ENCODE data around the gene VSIG8.
A peak's percentile ranks its signal among the peaks of the same experiment; 100 is the strongest.

The VSIG8 gene

GRCh38 chr1:159868766-159869165 lies 6.3 kb upstream of the VSIG8 start:
- H3K9me3 ChIP-seq (ENCODE audit: control insufficient read depth, low read length): no peaks in the 10 kb centered on the region
- H3K9ac ChIP-seq (ENCODE audit: low read length): no peak overlapping the region
- H3K4me3 ChIP-seq (ENCODE audit: low read length): no peak overlapping the region
- peaks cover 19% of the 10 kb centered on the region for H3K4me1 ChIP-seq (ENCODE audit: control insufficient read depth, insufficient read depth, low read length)
- DNase-seq (ENCODE audit: low read depth): no peak
- H3K36me3 ChIP-seq (ENCODE audit: control insufficient read depth, insufficient read depth, low read length, severe bottlenecking): no peaks in the 10 kb centered on the region
- H3K27me3 ChIP-seq (replicated peaks; ENCODE audit: control insufficient read depth, insufficient read depth, low read length): peaks cover 4% of the 10 kb centered on the region

- DNase-seq (ENCODE audit: low read depth): no peak
- H3K4me1 ChIP-seq (ENCODE audit: control insufficient read depth, insufficient read depth, low read length): peaks cover 19% of the 10 kb centered on the region
- no peak overlapping the region for H3K4me3 ChIP-seq (ENCODE audit: low read length)
- no peaks in the 10 kb centered on the region for H3K36me3 ChIP-seq (ENCODE audit: control insufficient read depth, insufficient read depth, low read length, severe bottlenecking)
- H3K27me3 ChIP-seq (replicated peaks; ENCODE audit: control insufficient read depth, insufficient read depth, low read length): peaks cover 4% of the 10 kb centered on the region
- H3K9ac ChIP-seq (ENCODE audit: low read length): no peak overlapping the region
- no peaks in the 10 kb centered on the region for H3K9me3 ChIP-seq (ENCODE audit: control insufficient read depth, low read length)
Observed at GRCh38 chr1:159867664-159868026, 5.2 kb upstream of the VSIG8 start.

GRCh38 chr1:159866905-159867663 lies 4.6 kb upstream of the VSIG8 start:
- H3K4me3 ChIP-seq (ENCODE audit: low read length): no peak overlapping the region
- no peaks in the 10 kb centered on the region for H3K9me3 ChIP-seq (ENCODE audit: control insufficient read depth, low read length)
- H3K36me3 ChIP-seq (ENCODE audit: control insufficient read depth, insufficient read depth, low read length, severe bottlenecking): no peaks in the 10 kb centered on the region
- H3K27me3 ChIP-seq (replicated peaks; ENCODE audit: control insufficient read depth, insufficient read depth, low read length): peaks cover 4% of the 10 kb centered on the region
- no peak for DNase-seq (ENCODE audit: low read depth)
- no peak overlapping the region for H3K9ac ChIP-seq (ENCODE audit: low read length)
- peaks cover 19% of the 10 kb centered on the region for H3K4me1 ChIP-seq (ENCODE audit: control insufficient read depth, insufficient read depth, low read length)

- Histone ChIP-seq H3K4me1 (ENCODE audit: control insufficient read depth, insufficient read depth, low read length) (peaks cover 19% of the 10 kb centered on the region), H3K9ac (ENCODE audit: low read length) (no peak overlapping the region), H3K4me3 (ENCODE audit: low read length) (no peak overlapping the region), H3K27me3 (replicated peaks; ENCODE audit: control insufficient read depth, insufficient read depth, low read length) (peaks cover 4% of the 10 kb centered on the region), H3K36me3 (ENCODE audit: control insufficient read depth, insufficient read depth, low read length, severe bottlenecking) (no peaks in the 10 kb centered on the region), H3K9me3 (ENCODE audit: control insufficient read depth, low read length) (no peaks in the 10 kb centered on the region)
- DNase-seq (ENCODE audit: low read depth): no peak
Observed at GRCh38 chr1:159866066-159866465, 3.6 kb upstream of the VSIG8 start.

GRCh38 chr1:159864262-159864661 lies 1.8 kb upstream of the VSIG8 start:
- Histone ChIP-seq H3K9ac (ENCODE audit: low read length) (no peak overlapping the region), H3K4me3 (ENCODE audit: low read length) (no peak overlapping the region), H3K27me3 (replicated peaks; ENCODE audit: control insufficient read depth, insufficient read depth, low read length) (peaks cover 4% of the 10 kb centered on the region), H3K9me3 (ENCODE audit: control insufficient read depth, low read length) (no peaks in the 10 kb centered on the region), H3K36me3 (ENCODE audit: control insufficient read depth, insufficient read depth, low read length, severe bottlenecking) (no peaks in the 10 kb centered on the region), H3K4me1 (ENCODE audit: control insufficient read depth, insufficient read depth, low read length) (peaks cover 21% of the 10 kb centered on the region)
- DNase-seq (ENCODE audit: low read depth): no peak

GRCh38 chr1:159862031-159862430 lies 426 bp downstream of the VSIG8 start:
- H3K9ac ChIP-seq (ENCODE audit: low read length): no peak overlapping the region
- H3K9me3 ChIP-seq (ENCODE audit: control insufficient read depth, low read length): no peaks in the 10 kb centered on the region
- DNase-seq (ENCODE audit: low read depth): no peak
- H3K4me1 ChIP-seq (ENCODE audit: control insufficient read depth, insufficient read depth, low read length): peaks cover 4% of the 10 kb centered on the region
- H3K27me3 ChIP-seq (replicated peaks; ENCODE audit: control insufficient read depth, insufficient read depth, low read length): peaks cover 4% of the 10 kb centered on the region
- H3K36me3 ChIP-seq (ENCODE audit: control insufficient read depth, insufficient read depth, low read length, severe bottlenecking): no peaks in the 10 kb centered on the region
- no peak overlapping the region for H3K4me3 ChIP-seq (ENCODE audit: low read length)

GRCh38 chr1:159861218-159861617 lies 1.2 kb downstream of the VSIG8 start:
- peaks cover 4% of the 10 kb centered on the region for H3K4me1 ChIP-seq (ENCODE audit: control insufficient read depth, insufficient read depth, low read length)
- H3K9ac ChIP-seq (ENCODE audit: low read length): no peak overlapping the region
- no peak for DNase-seq (ENCODE audit: low read depth)
- no peak overlapping the region for H3K4me3 ChIP-seq (ENCODE audit: low read length)
- H3K9me3 ChIP-seq (ENCODE audit: control insufficient read depth, low read length): no peaks in the 10 kb centered on the region
- H3K36me3 ChIP-seq (ENCODE audit: control insufficient read depth, insufficient read depth, low read length, severe bottlenecking): no peaks in the 10 kb centered on the region
- H3K27me3 ChIP-seq (replicated peaks; ENCODE audit: control insufficient read depth, insufficient read depth, low read length): peaks cover 2% of the 10 kb centered on the region

GRCh38 chr1:159860456-159860855 lies 2.0 kb downstream of the VSIG8 start:
- no peak overlapping the region for H3K4me3 ChIP-seq (ENCODE audit: low read length)
- no peaks in the 10 kb centered on the region for H3K27me3 ChIP-seq (replicated peaks; ENCODE audit: control insufficient read depth, insufficient read depth, low read length)
- no peaks in the 10 kb centered on the region for H3K36me3 ChIP-seq (ENCODE audit: control insufficient read depth, insufficient read depth, low read length, severe bottlenecking)
- H3K9ac ChIP-seq (ENCODE audit: low read length): no peak overlapping the region
- no peaks in the 10 kb centered on the region for H3K9me3 ChIP-seq (ENCODE audit: control insufficient read depth, low read length)
- no peak for DNase-seq (ENCODE audit: low read depth)
- H3K4me1 ChIP-seq (ENCODE audit: control insufficient read depth, insufficient read depth, low read length): peaks cover 5% of the 10 kb centered on the region

GRCh38 chr1:159859767-159860322 lies 2.6 kb downstream of the VSIG8 start:
- no peak for DNase-seq (ENCODE audit: low read depth)
- Histone ChIP-seq H3K4me1 (ENCODE audit: control insufficient read depth, insufficient read depth, low read length) (peaks cover 11% of the 10 kb centered on the region), H3K9ac (ENCODE audit: low read length) (no peak overlapping the region), H3K36me3 (ENCODE audit: control insufficient read depth, insufficient read depth, low read length, severe bottlenecking) (no peaks in the 10 kb centered on the region), H3K9me3 (ENCODE audit: control insufficient read depth, low read length) (no peaks in the 10 kb centered on the region), H3K4me3 (ENCODE audit: low read length) (no peak overlapping the region), H3K27me3 (replicated peaks; ENCODE audit: control insufficient read depth, insufficient read depth, low read length) (no peaks in the 10 kb centered on the region)

- H3K4me1 ChIP-seq (ENCODE audit: control insufficient read depth, insufficient read depth, low read length): peaks cover 23% of the 10 kb centered on the region
- no peaks in the 10 kb centered on the region for H3K27me3 ChIP-seq (replicated peaks; ENCODE audit: control insufficient read depth, insufficient read depth, low read length)
- H3K36me3 ChIP-seq (ENCODE audit: control insufficient read depth, insufficient read depth, low read length, severe bottlenecking): no peaks in the 10 kb centered on the region
- H3K4me3 ChIP-seq (ENCODE audit: low read length): no peak overlapping the region
- no peak overlapping the region for H3K9ac ChIP-seq (ENCODE audit: low read length)
- no peak for DNase-seq (ENCODE audit: low read depth)
- no peaks in the 10 kb centered on the region for H3K9me3 ChIP-seq (ENCODE audit: control insufficient read depth, low read length)
Observed at GRCh38 chr1:159857889-159858288, 4.6 kb downstream of the VSIG8 start.

- Histone ChIP-seq H3K27me3 (replicated peaks; ENCODE audit: control insufficient read depth, insufficient read depth, low read length) (no peaks in the 10 kb centered on the region), H3K4me1 (ENCODE audit: control insufficient read depth, insufficient read depth, low read length) (peaks cover 24% of the 10 kb centered on the region), H3K9me3 (ENCODE audit: control insufficient read depth, low read length) (no peaks in the 10 kb centered on the region), H3K36me3 (ENCODE audit: control insufficient read depth, insufficient read depth, low read length, severe bottlenecking) (no peaks in the 10 kb centered on the region), H3K9ac (ENCODE audit: low read length) (no peak overlapping the region), H3K4me3 (ENCODE audit: low read length) (no peak overlapping the region)
- DNase-seq (ENCODE audit: low read depth): no peak
Observed at GRCh38 chr1:159856576-159856975, 5.9 kb downstream of the VSIG8 start.

- Histone ChIP-seq H3K4me1 (ENCODE audit: control insufficient read depth, insufficient read depth, low read length) (peaks cover 24% of the 10 kb centered on the region), H3K4me3 (ENCODE audit: low read length) (peak overlapping the region; percentile 87), H3K9me3 (ENCODE audit: control insufficient read depth, low read length) (no peaks in the 10 kb centered on the region), H3K9ac (ENCODE audit: low read length) (no peak overlapping the region), H3K36me3 (ENCODE audit: control insufficient read depth, insufficient read depth, low read length, severe bottlenecking) (no peaks in the 10 kb centered on the region), H3K27me3 (replicated peaks; ENCODE audit: control insufficient read depth, insufficient read depth, low read length) (no peaks in the 10 kb centered on the region)
- DNase-seq (ENCODE audit: low read depth): no peak
Observed at GRCh38 chr1:159855709-159856108, 6.7 kb downstream of the VSIG8 start.
